ENCODE measurements around the gene MGAT4D. TPM values are rescaled to one million over a fixed set of nuclear protein-coding genes. Genes with fewer than 3 reads are reported as not detected.

The MGAT4D gene
- total RNA-seq, 2 experiments from 2014 or later: not detected

DNA sequence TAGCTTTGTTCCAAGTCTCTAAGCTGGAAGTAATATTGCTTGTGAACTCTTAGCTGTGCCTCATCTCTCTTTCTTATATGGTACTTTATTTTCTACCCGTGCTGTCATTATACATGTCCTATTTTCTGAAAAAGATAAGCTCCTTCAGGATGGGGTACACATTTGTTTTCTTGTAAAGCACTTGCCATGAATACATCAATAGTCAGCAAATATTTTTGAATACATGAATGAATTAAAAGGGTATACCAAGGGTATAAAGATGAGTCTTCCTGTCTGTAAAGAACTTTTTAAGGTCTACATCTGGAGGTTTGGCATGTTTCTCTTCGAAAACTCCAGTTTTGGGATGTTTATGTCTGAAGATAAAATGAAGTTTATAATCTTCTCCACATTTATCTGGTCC, 98.0 kb downstream of the MGAT4D start:
- Mint-ChIP-seq H3K9me3 (no peaks in the 10 kb centered on the region), H3K27ac (no peak overlapping the region), H3K27me3 (peaks cover 6% of the 10 kb centered on the region), H3K36me3 (ENCODE audit: low read depth) (no peaks in the 10 kb centered on the region), H3K4me1 (ENCODE audit: low read depth) (no peaks in the 10 kb centered on the region), H3K4me3 (no peak overlapping the region)
- DNase-seq (no peak), ATAC-seq (no peak)
- ChIA-PET POLR2A (no interaction called here), CTCF (interaction anchor here (1.3 to 2.7 kb wide), 2 partner anchors 27 to 40 kb away, joined by 3 to 13 read pairs; partner anchors contain the start of gene SCOC)
- intact Hi-C loops (cut with micrococcal nuclease): no loop called here
- TF ChIP-seq CTCF (IDR thresholded peaks at IDR 0.05): no peak

GRCh38 chr4:140395668-140396067, 102.4 kb downstream of the MGAT4D start:
- H3K9me3 Mint-ChIP-seq: no peaks in the 10 kb centered on the region
- peaks cover 4% of the 10 kb centered on the region for H3K27me3 Mint-ChIP-seq

More at GRCh38 chr4:140395668-140396067, 102.4 kb downstream of the MGAT4D start:
- Mint-ChIP-seq H3K36me3 (ENCODE audit: low read depth) (no peaks in the 10 kb centered on the region), H3K4me1 (ENCODE audit: low read depth) (no peaks in the 10 kb centered on the region), H3K27ac (no peak overlapping the region), H3K4me3 (no peak overlapping the region)
- POLR2A ChIA-PET: interaction anchor here (0.5 kb wide), 1 partner anchor 129 kb away, joined by 3 read pairs; no protein-coding TSS in a partner anchor
- CTCF ChIA-PET: interaction anchor here (1.4 kb wide), 1 partner anchor 35 kb away, joined by 6 read pairs; no protein-coding TSS in a partner anchor
- no peak for DNase-seq
- TF ChIP-seq CTCF (IDR thresholded peaks at IDR 0.05): no peak
- ATAC-seq: no peak
- intact Hi-C loops (cut with micrococcal nuclease): no loop called here

Other genes starting within 250 kb of the MGAT4D start
- gene SCOC, start 124.6 kb downstream of the MGAT4D start, total RNA-seq: 10 to 100 TPM; 44.6 to 44.7 TPM
- gene CLGN, start 70.6 kb downstream of the MGAT4D start, total RNA-seq: under 1 TPM; 0.23 to 0.31 TPM
- 10 to 100 TPM; 11.9 to 15.8 TPM for gene ELMOD2, start 25.9 kb upstream of the MGAT4D start, total RNA-seq
- not detected for gene UCP1, start 70.7 kb upstream of the MGAT4D start, total RNA-seq

Data from activated CD8-positive, alpha-beta T cell treated with anti-CD3 and anti-CD28 coated beads for 36 hours (primary cell).